ENCODE data around the gene ZNF518B. TPM values are rescaled to one million over a fixed set of nuclear protein-coding genes. Genes with fewer than 3 reads are reported as not detected.

ZNF518B gene
- total and polyA plus RNA-seq, 9 of the 15 experiments (the other 6 are each of a cell fraction or from before 2014, with no cell fraction given) = 13.1 to 48.9 (median 37.5) TPM

GRCh38 chr4:10458177-10458576, 951 bp upstream of the ZNF518B start:
- H2AFZ ChIP-seq (ENCODE audit: low read depth, low read length) = peak overlapping the region; percentile 70
- peak overlapping the region; percentile 93 for H3K4me2 ChIP-seq (ENCODE audit: insufficient read depth, low read length)
- no peaks in the 10 kb centered on the region for H3K27me3 ChIP-seq (ENCODE audit: control insufficient read depth in 2 of 2, insufficient read depth in 2 of 2, low read length in 2 of 2)
- peaks cover 79% of the 10 kb centered on the region for H3K79me2 ChIP-seq (ENCODE audit: control insufficient read depth, insufficient read depth, low read length)
- H3K36me3 ChIP-seq (ENCODE audit: control insufficient read depth, insufficient read depth, low read length) = peaks cover 38% of the 10 kb centered on the region
- peak overlapping the region; percentile 70 to 94 for H3K9ac ChIP-seq (ENCODE audit: insufficient read depth in 1 of 2, low read depth in 2 of 2, low read length in 2 of 2)
- no peaks in the 10 kb centered on the region; the same call in 1 of the 2 replicates for H3K9me3 ChIP-seq (replicated peaks; ENCODE audit: control insufficient read depth, insufficient read depth, low read depth, low read length)
- 19% methylated on average over 13 of the region's 13 CpGs for WGBS (ENCODE audit: insufficient coverage, low coverage, missing lambda C conversion rate)
- ATAC-seq = peak; percentile 58
- H4K20me1 ChIP-seq (replicated peaks; ENCODE audit: control insufficient read depth, insufficient read depth, low read length) = no peaks in the 10 kb centered on the region
- no TSS peak for BruUV-seq (replicated peaks)
- intact Hi-C loops (cut with micrococcal nuclease) = loop anchor here (5.0 kb wide), 2 partner anchors 46 to 286 kb away; no protein-coding TSS in a partner anchor
- peak; percentile 21 to 71 (median 29) for DNase-seq (ENCODE audit: extremely low read depth in 1 of 4, low spot score in 3 of 4)
- FAIRE-seq = no peak
- peak overlapping the region; percentile 51 for H3K4me3 ChIP-seq
- in situ Hi-C loops (cut with MboI) = no loop called here
- peak overlapping the region; percentile 86 for H3K27ac ChIP-seq (ENCODE audit: extremely low read depth, low read depth, low read length)
- ChIA-PET CTCF (ENCODE audit: low intra/inter-chr PET ratio) (no interaction called here), POLR2A (interaction anchor here (0.6 to 2.9 kb wide), 8 partner anchors 14 to 340 kb away, joined by 3 to 19 read pairs (median 3); partner anchors contain the start of gene WDR1)
- H3K4me1 ChIP-seq (replicated peaks in 1 of 2; ENCODE audit: control insufficient read depth in 2 of 2, insufficient read depth in 2 of 2, low read length in 2 of 2) = peaks cover 17 to 34% of the 10 kb centered on the region in 2 experiments; a peak in 4 of 5 replicates
- no peaks in the 10 kb centered on the region for H3K9me1 ChIP-seq (ENCODE audit: control insufficient read depth, insufficient read depth, low read length)
- TF ChIP-seq ARHGAP35 (IDR thresholded peaks at IDR 0.05; ENCODE audit: partially characterized antibody) (no peak), ELF1 (tag; IDR thresholded peaks at IDR 0.05) (no peak), SMAD4 (CRISPR knock-in tag; conservative IDR thresholded peaks at IDR 0.05) (0 out of 2 replicates have a peak, but pooled peaks have one; percentile 22), ZFP1 (CRISPR knock-in tag; IDR thresholded peaks at IDR 0.05) (no peak), ATF7 (IDR thresholded peaks at IDR 0.05) (no peak), ZNF165 (CRISPR knock-in tag; IDR thresholded peaks at IDR 0.05; ENCODE audit: borderline replicate concordance) (no peak), TFAP4 (CRISPR knock-in tag; IDR thresholded peaks at IDR 0.05; ENCODE audit: borderline replicate concordance) (peak; percentile 37; the same call in 1 of the 2 replicates), NR3C1 (CRISPR knock-in tag; IDR thresholded peaks at IDR 0.05) (no peak), HLTF (IDR thresholded peaks at IDR 0.05) (no peak), ZNF24 (IDR thresholded peaks at IDR 0.05) (no peak), CC2D1A (IDR thresholded peaks at IDR 0.05) (no peak), RNF2 (IDR thresholded peaks at IDR 0.05) (no peak)
- TF ChIP-seq, protein P1, sequence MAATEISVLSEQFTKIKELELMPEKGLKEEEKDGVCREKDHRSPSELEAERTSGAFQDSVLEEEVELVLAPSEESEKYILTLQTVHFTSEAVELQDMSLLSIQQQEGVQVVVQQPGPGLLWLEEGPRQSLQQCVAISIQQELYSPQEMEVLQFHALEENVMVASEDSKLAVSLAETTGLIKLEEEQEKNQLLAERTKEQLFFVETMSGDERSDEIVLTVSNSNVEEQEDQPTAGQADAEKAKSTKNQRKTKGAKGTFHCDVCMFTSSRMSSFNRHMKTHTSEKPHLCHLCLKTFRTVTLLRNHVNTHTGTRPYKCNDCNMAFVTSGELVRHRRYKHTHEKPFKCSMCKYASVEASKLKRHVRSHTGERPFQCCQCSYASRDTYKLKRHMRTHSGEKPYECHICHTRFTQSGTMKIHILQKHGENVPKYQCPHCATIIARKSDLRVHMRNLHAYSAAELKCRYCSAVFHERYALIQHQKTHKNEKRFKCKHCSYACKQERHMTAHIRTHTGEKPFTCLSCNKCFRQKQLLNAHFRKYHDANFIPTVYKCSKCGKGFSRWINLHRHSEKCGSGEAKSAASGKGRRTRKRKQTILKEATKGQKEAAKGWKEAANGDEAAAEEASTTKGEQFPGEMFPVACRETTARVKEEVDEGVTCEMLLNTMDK (IDR thresholded peaks at IDR 0.05; ENCODE audit: borderline replicate concordance, insufficient read depth, low read depth, low read length, poor library complexity, severe bottlenecking) = peak; percentile 14
- TF ChIP-seq, protein P2, sequence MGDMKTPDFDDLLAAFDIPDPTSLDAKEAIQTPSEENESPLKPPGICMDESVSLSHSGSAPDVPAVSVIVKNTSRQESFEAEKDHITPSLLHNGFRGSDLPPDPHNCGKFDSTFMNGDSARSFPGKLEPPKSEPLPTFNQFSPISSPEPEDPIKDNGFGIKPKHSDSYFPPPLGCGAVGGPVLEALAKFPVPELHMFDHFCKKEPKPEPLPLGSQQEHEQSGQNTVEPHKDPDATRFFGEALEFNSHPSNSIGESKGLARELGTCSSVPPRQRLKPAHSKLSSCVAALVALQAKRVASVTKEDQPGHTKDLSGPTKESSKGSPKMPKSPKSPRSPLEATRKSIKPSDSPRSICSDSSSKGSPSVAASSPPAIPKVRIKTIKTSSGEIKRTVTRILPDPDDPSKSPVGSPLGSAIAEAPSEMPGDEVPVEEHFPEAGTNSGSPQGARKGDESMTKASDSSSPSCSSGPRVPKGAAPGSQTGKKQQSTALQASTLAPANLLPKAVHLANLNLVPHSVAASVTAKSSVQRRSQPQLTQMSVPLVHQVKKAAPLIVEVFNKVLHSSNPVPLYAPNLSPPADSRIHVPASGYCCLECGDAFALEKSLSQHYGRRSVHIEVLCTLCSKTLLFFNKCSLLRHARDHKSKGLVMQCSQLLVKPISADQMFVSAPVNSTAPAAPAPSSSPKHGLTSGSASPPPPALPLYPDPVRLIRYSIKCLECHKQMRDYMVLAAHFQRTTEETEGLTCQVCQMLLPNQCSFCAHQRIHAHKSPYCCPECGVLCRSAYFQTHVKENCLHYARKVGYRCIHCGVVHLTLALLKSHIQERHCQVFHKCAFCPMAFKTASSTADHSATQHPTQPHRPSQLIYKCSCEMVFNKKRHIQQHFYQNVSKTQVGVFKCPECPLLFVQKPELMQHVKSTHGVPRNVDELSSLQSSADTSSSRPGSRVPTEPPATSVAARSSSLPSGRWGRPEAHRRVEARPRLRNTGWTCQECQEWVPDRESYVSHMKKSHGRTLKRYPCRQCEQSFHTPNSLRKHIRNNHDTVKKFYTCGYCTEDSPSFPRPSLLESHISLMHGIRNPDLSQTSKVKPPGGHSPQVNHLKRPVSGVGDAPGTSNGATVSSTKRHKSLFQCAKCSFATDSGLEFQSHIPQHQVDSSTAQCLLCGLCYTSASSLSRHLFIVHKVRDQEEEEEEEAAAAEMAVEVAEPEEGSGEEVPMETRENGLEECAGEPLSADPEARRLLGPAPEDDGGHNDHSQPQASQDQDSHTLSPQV (IDR thresholded peaks at IDR 0.05) = peak; percentile 63; the same call in 1 of the 2 replicates
- TF ChIP-seq, protein P3, sequence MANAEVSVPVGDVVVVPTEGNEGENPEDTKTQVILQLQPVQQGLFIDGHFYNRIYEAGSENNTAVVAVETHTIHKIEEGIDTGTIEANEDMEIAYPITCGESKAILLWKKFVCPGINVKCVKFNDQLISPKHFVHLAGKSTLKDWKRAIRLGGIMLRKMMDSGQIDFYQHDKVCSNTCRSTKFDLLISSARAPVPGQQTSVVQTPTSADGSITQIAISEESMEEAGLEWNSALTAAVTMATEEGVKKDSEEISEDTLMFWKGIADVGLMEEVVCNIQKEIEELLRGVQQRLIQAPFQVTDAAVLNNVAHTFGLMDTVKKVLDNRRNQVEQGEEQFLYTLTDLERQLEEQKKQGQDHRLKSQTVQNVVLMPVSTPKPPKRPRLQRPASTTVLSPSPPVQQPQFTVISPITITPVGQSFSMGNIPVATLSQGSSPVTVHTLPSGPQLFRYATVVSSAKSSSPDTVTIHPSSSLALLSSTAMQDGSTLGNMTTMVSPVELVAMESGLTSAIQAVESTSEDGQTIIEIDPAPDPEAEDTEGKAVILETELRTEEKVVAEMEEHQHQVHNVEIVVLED (CRISPR knock-in tag; IDR thresholded peaks at IDR 0.05) = no peak

Data from K562 (cell line).